HepG2 (cell line): ENCODE measurements around the gene TCAF1. TPM values are rescaled to one million over a fixed set of nuclear protein-coding genes. Genes with fewer than 3 reads are reported as not detected.

ENCODE experiments used
- CHD4 ChIP-seq: fragments of 200-600 bp; sonication (generic); IDR thresholded peaks from 2 replicates; pipeline ENCODE4 v1.7.0; 2017; ENCODE audit warnings: mild to moderate bottlenecking, low read length, borderline replicate concordance
- EP300 ChIP-seq, 3 experiments: sonication (generic) in 1 of 3; formaldehyde crosslinking in 1 of 3; IDR thresholded peaks; 2 replicates each; pipeline versions ENCODE4 v1.5.1 to v1.6.1; 2011 to 2020; ENCODE audit warnings: low read depth in 2 of 3, low read length in 2 of 3, borderline replicate concordance in 1 of 3, improper control_type of control experiment in 1 of 3, mild to moderate bottlenecking in 1 of 3, missing genetic modification reagents in 1 of 3, moderate library complexity in 1 of 3
- MEIS1 ChIP-seq: sonication (generic); formaldehyde crosslinking; IDR thresholded peaks from 2 replicates; pipeline ENCODE4 v1.9.0; 2021; ENCODE audit warnings: mild to moderate bottlenecking, missing genetic modification reagents, moderate library complexity, borderline replicate concordance
- NAIF1 ChIP-seq: sonication (generic); formaldehyde crosslinking; IDR thresholded peaks from 2 replicates; pipeline ENCODE4 v1.5.0; 2020; ENCODE audit warnings: mild to moderate bottlenecking, missing genetic modification reagents, borderline replicate concordance
- NFIB ChIP-seq: sonication (generic); formaldehyde crosslinking; IDR thresholded peaks from 2 replicates; pipeline ENCODE4 v1.9.0; 2021; ENCODE audit warnings: missing genetic modification reagents, mild to moderate bottlenecking, borderline replicate concordance
- NR1H2 ChIP-seq: sonication (generic); formaldehyde crosslinking; IDR thresholded peaks from 2 replicates; pipeline ENCODE4 v1.8.1; 2022; ENCODE audit warnings: low read depth, missing genetic modification reagents, borderline replicate concordance
- YEATS2 ChIP-seq: sonication (generic); formaldehyde crosslinking; IDR thresholded peaks from 2 replicates; pipeline ENCODE4 v1.4.0; 2020; ENCODE audit warnings: missing genetic modification reagents, borderline replicate concordance
- YY1 ChIP-seq: IDR thresholded peaks from 2 replicates; pipeline ENCODE4 v1.6.1; 2011; ENCODE audit warnings: low read length, low read depth, moderate library complexity, mild to moderate bottlenecking; ENCODE audit not compliant: insufficient read depth, insufficient replicate concordance
- ZFY ChIP-seq: sonication (generic); formaldehyde crosslinking; IDR thresholded peaks from 2 replicates; pipeline ENCODE4 v1.4.0; 2020; ENCODE audit warnings: missing genetic modification reagents
- ZNF83 ChIP-seq: sonication (generic); formaldehyde crosslinking; IDR thresholded peaks from 2 replicates; pipeline ENCODE4 v1.4.0; 2020; ENCODE audit warnings: missing genetic modification reagents, mild to moderate bottlenecking, borderline replicate concordance
- polyA plus RNA-seq, 8 experiments: library from polyadenylated mRNA; depleted of rRNA in 3 of 8; stranded (reverse) in 7 of 8; unstranded in 1 of 8; fragments of >200 nt; fragmentation: Illumina TruSeq in 4 of 8; extraction: Trizol in 4 of 8; gene quantifications; 2 replicates each; pipeline versions ENCODE4 v1.2.1 to v1.2.3, GENCODE V29; 2011 to 2016; ENCODE audit warnings: low read depth in 4 of 8, missing spikeins in 1 of 8, mixed read lengths in 1 of 8; ENCODE audit not compliant: insufficient read depth in 1 of 8
- total RNA-seq, 5 experiments: library from RNA; depleted of rRNA; stranded (reverse); fragments of >200 nt; fragmentation: Illumina TruSeq; extraction: Trizol; gene quantifications; 2 replicates each; pipeline ENCODE4 v1.2.3, GENCODE V29; 2016; ENCODE audit warnings: low read depth in 1 of 5
- TF ChIP-seq, protein P1 (sequence below): sonication (generic); formaldehyde crosslinking; conservative IDR thresholded peaks from 2 replicates; pipeline ENCODE4 v1.4.0; 2020; ENCODE audit warnings: missing genetic modification reagents
- TF ChIP-seq, protein P2 (sequence below): IDR thresholded peaks from 2 replicates; pipeline ENCODE4 v1.4.0; 2020; ENCODE audit warnings: mild to moderate bottlenecking, missing genetic modification reagents
- TF ChIP-seq, protein P3 (sequence below): sonication (generic); formaldehyde crosslinking; IDR thresholded peaks from 2 replicates; pipeline ENCODE4 v1.8.0; 2022; ENCODE audit warnings: missing genetic modification reagents, mild to moderate bottlenecking, moderate library complexity, borderline replicate concordance
- TF ChIP-seq, protein P4 (sequence below): sonication (generic); formaldehyde crosslinking; IDR thresholded peaks from 2 replicates; pipeline ENCODE4 v1.8.0; 2022; ENCODE audit warnings: low read depth, missing genetic modification reagents
- TF ChIP-seq, protein P5 (sequence below): sonication (generic); formaldehyde crosslinking; IDR thresholded peaks from 2 replicates; pipeline ENCODE4 v1.5.0; 2020; ENCODE audit warnings: missing genetic modification reagents, mild to moderate bottlenecking, borderline replicate concordance

The TCAF1 gene
- total and polyA plus RNA-seq, 2 of the 13 experiments (the other 11 are each of a cell fraction or from before 2014, with no cell fraction given), result 36.2 to 101 TPM

DNA sequence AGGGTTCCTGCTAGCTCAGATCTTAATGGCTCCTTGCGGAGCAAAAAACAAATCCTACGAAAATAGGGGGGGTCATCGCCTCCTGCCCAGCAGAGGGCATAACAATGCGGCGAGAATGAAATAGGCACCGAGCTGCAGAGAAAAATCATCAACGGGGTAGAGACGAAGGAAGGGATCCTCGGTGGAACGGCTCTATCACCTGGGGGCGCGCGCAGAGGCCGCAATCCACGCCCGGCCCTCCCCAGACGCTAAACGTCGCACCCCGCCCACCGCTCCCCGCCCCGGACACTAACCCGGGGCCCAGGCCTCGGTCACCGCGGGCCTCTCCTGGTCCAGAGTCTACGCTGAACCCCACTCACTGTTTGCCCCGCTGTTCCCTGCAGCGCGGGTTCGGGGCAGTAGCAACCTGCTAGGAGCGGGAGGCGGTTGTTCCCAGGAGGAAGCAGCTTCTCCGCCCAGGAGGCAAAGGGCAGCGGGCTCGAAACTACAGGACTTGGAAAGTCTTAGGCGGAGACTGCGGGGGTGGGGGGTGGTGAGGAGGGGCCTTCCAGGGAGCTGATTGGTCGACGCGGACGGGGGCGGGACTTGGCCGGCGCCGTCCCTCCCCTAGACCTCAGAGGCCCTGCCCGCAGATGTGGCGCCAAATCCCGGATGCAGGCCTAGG is at the start of gene TCAF1 (continued):
- TF ChIP-seq NAIF1 (CRISPR knock-in tag) (0 out of 2 replicates have a peak, but pooled peaks have one; percentile 67), ZFY (peak; percentile 89), NR1H2 (no peak), CHD4 (no peak; the same call in 1 of the 2 replicates), YEATS2 (CRISPR knock-in tag) (peak; percentile 82; the same call in 1 of the 2 replicates), YY1 (peak; percentile 58), ZNF83 (CRISPR knock-in tag) (no peak), NFIB (CRISPR knock-in tag) (no peak), MEIS1 (CRISPR knock-in tag) (peak; percentile 2; the same call in 1 of the 2 replicates), EP300 (IDR thresholded peaks at IDR 0.05; ENCODE audit: low read depth in 2 of 2, low read length in 2 of 2) (peak; percentile 67 to 79; a peak in 3 of 4 replicates), EP300 (CRISPR knock-in tag; IDR thresholded peaks at IDR 0.05; ENCODE audit: borderline replicate concordance) (peak; percentile 82; the same call in 1 of the 2 replicates)
- TF ChIP-seq, protein P1, sequence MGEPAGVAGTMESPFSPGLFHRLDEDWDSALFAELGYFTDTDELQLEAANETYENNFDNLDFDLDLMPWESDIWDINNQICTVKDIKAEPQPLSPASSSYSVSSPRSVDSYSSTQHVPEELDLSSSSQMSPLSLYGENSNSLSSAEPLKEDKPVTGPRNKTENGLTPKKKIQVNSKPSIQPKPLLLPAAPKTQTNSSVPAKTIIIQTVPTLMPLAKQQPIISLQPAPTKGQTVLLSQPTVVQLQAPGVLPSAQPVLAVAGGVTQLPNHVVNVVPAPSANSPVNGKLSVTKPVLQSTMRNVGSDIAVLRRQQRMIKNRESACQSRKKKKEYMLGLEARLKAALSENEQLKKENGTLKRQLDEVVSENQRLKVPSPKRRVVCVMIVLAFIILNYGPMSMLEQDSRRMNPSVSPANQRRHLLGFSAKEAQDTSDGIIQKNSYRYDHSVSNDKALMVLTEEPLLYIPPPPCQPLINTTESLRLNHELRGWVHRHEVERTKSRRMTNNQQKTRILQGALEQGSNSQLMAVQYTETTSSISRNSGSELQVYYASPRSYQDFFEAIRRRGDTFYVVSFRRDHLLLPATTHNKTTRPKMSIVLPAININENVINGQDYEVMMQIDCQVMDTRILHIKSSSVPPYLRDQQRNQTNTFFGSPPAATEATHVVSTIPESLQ (CRISPR knock-in tag), result no peak
- TF ChIP-seq, protein P2, sequence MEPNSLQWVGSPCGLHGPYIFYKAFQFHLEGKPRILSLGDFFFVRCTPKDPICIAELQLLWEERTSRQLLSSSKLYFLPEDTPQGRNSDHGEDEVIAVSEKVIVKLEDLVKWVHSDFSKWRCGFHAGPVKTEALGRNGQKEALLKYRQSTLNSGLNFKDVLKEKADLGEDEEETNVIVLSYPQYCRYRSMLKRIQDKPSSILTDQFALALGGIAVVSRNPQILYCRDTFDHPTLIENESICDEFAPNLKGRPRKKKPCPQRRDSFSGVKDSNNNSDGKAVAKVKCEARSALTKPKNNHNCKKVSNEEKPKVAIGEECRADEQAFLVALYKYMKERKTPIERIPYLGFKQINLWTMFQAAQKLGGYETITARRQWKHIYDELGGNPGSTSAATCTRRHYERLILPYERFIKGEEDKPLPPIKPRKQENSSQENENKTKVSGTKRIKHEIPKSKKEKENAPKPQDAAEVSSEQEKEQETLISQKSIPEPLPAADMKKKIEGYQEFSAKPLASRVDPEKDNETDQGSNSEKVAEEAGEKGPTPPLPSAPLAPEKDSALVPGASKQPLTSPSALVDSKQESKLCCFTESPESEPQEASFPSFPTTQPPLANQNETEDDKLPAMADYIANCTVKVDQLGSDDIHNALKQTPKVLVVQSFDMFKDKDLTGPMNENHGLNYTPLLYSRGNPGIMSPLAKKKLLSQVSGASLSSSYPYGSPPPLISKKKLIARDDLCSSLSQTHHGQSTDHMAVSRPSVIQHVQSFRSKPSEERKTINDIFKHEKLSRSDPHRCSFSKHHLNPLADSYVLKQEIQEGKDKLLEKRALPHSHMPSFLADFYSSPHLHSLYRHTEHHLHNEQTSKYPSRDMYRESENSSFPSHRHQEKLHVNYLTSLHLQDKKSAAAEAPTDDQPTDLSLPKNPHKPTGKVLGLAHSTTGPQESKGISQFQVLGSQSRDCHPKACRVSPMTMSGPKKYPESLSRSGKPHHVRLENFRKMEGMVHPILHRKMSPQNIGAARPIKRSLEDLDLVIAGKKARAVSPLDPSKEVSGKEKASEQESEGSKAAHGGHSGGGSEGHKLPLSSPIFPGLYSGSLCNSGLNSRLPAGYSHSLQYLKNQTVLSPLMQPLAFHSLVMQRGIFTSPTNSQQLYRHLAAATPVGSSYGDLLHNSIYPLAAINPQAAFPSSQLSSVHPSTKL (CRISPR knock-in tag), result peak; percentile 85
- TF ChIP-seq, protein P3, sequence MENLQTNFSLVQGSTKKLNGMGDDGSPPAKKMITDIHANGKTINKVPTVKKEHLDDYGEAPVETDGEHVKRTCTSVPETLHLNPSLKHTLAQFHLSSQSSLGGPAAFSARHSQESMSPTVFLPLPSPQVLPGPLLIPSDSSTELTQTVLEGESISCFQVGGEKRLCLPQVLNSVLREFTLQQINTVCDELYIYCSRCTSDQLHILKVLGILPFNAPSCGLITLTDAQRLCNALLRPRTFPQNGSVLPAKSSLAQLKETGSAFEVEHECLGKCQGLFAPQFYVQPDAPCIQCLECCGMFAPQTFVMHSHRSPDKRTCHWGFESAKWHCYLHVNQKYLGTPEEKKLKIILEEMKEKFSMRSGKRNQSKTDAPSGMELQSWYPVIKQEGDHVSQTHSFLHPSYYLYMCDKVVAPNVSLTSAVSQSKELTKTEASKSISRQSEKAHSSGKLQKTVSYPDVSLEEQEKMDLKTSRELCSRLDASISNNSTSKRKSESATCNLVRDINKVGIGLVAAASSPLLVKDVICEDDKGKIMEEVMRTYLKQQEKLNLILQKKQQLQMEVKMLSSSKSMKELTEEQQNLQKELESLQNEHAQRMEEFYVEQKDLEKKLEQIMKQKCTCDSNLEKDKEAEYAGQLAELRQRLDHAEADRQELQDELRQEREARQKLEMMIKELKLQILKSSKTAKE (CRISPR knock-in tag), result peak; percentile 39; the same call in 1 of the 2 replicates
- TF ChIP-seq, protein P4, sequence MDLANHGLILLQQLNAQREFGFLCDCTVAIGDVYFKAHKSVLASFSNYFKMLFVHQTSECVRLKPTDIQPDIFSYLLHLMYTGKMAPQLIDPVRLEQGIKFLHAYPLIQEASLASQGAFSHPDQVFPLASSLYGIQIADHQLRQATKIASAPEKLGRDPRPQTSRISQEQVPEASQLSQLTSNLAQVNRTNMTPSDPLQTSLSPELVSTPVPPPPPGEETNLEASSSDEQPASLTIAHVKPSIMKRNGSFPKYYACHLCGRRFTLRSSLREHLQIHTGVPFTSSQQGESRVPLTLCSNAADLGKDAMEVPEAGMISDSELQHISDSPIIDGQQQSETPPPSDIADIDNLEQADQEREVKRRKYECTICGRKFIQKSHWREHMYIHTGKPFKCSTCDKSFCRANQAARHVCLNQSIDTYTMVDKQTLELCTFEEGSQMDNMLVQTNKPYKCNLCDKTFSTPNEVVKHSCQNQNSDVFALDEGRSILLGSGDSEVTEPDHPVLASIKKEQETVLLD (CRISPR knock-in tag), result 0 out of 2 replicates have a peak, but pooled peaks have one; percentile 52
- TF ChIP-seq, protein P5, sequence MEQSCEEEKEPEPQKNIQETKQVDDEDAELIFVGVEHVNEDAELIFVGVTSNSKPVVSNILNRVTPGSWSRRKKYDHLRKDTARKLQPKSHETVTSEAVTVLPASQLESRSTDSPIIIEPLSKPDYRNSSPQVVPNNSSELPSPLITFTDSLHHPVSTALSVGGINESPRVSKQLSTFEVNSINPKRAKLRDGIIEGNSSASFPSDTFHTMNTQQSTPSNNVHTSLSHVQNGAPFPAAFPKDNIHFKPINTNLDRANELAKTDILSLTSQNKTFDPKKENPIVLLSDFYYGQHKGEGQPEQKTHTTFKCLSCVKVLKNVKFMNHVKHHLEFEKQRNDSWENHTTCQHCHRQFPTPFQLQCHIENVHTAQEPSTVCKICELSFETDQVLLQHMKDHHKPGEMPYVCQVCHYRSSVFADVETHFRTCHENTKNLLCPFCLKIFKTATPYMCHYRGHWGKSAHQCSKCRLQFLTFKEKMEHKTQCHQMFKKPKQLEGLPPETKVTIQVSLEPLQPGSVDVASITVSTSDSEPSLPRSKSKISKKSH (CRISPR knock-in tag), result 0 out of 2 replicates have a peak, but pooled peaks have one; percentile 80
